H1 (cell line): ENCODE results near the gene BSPRY. TPM values are rescaled to one million over a fixed set of nuclear protein-coding genes. Genes with fewer than 3 reads are reported as not detected.

Source experiments
- CTCF ChIA-PET: fragments of 300-600 bp; sonication (Branson Sonifier 250); formaldehyde crosslinking; loops from one replicate; lab custom pipeline; 2021; ENCODE audit not compliant: partially characterized antibody; lab: Charles Lee
- POLR2A ChIA-PET: fragments of 300-600 bp; sonication (Branson Sonifier 250); formaldehyde crosslinking; loops from one replicate; lab custom pipeline; 2021; ENCODE audit warnings: inconsistent platforms; ENCODE audit not compliant: partially characterized antibody; lab: Charles Lee
- DNase-seq, 2 experiments: peaks; one replicate each; pipeline versions ENCODE4 v3.0.0 to v3.0.0-alpha.2; 2010 to 2022; ENCODE audit warnings: low spot score in 2 of 2, low read depth in 1 of 2, mixed read lengths in 1 of 2
- FAIRE-seq: peaks from 2 replicates; lab custom pipeline; 2011; peaks lifted over from hg19 to GRCh38; lab: Jason Lieb, UNC
- H2AFZ ChIP-seq: 2 replicates; pipeline ENCODE4 v1.8.1; 2012; ENCODE audit warnings: low read length, inconsistent platforms
- H2AK5ac ChIP-seq: 2 replicates; pipeline ENCODE4 v1.6.1; 2013; ENCODE audit warnings: low read depth, low read length
- H2BK120ac ChIP-seq: replicated peaks from 2 replicates; pipeline ENCODE3; 2013; ENCODE audit warnings: low read depth, low read length, inconsistent platforms
- H2BK12ac ChIP-seq: 2 replicates; pipeline ENCODE4 v1.6.1; 2013; ENCODE audit warnings: low read depth, low read length
- H2BK15ac ChIP-seq: 2 replicates; pipeline ENCODE4 v1.6.1; 2013; ENCODE audit warnings: low read length
- H2BK20ac ChIP-seq: 2 replicates; pipeline ENCODE4 v1.6.1; 2013; ENCODE audit warnings: low read length
- H2BK5ac ChIP-seq: 2 replicates; pipeline ENCODE4 v1.6.1; 2013; ENCODE audit warnings: low read depth, low read length
- H3K14ac ChIP-seq: 2 replicates; pipeline ENCODE4 v1.6.1; 2013; ENCODE audit warnings: inconsistent platforms; ENCODE audit not compliant: insufficient read length
- H3K18ac ChIP-seq: 2 replicates; pipeline ENCODE4 v1.6.1; 2013; ENCODE audit warnings: low read length; ENCODE audit errors: extremely low read depth
- H3K23ac ChIP-seq: 2 replicates; pipeline ENCODE4 v1.6.1; 2013; ENCODE audit warnings: inconsistent platforms; ENCODE audit not compliant: insufficient read length
- H3K23me2 ChIP-seq: 2 replicates; pipeline ENCODE4 v1.6.1; 2013; ENCODE audit warnings: low read depth, low read length
- H3K27ac ChIP-seq: 2 replicates; pipeline ENCODE4 v1.6.1; 2011; ENCODE audit warnings: low read depth, low read length, inconsistent platforms
- H3K27me3 ChIP-seq, 4 experiments: replicated peaks in 1 of 4; 1 replicate in 1 of 4; 2 replicates in 3 of 4; pipeline versions ENCODE4 v1.6.1 to v1.8.1; 2011 to 2013; ENCODE audit warnings: low read length in 3 of 4, mild to moderate bottlenecking in 3 of 4, inconsistent platforms in 2 of 4, mixed read lengths in 2 of 4, moderate library complexity in 1 of 4; ENCODE audit not compliant: control insufficient read depth in 3 of 4, insufficient read depth in 3 of 4; ENCODE audit errors: extremely low read depth in 1 of 4
- H3K36me3 ChIP-seq, 4 experiments: 2 replicates each; pipeline versions ENCODE4 v1.6.1 to v1.8.1; 2011 to 2013; ENCODE audit warnings: mild to moderate bottlenecking in 4 of 4, low read length in 3 of 4, moderate library complexity in 2 of 4, control low read depth in 1 of 4, inconsistent platforms in 1 of 4; ENCODE audit not compliant: insufficient read depth in 4 of 4, control insufficient read depth in 2 of 4
- H3K4ac ChIP-seq: replicated peaks from 2 replicates; pipeline ENCODE3; 2013; ENCODE audit warnings: low read length, low read depth, mixed read lengths, inconsistent platforms; ENCODE audit not compliant: insufficient read length
- H3K4me1 ChIP-seq, 4 experiments: replicated peaks in 1 of 4; 1 replicate in 1 of 4; 2 replicates in 3 of 4; pipeline versions ENCODE4 v1.6.1 to v1.8.1; 2011 to 2013; ENCODE audit warnings: low read length in 3 of 4, inconsistent platforms in 2 of 4, mixed read lengths in 1 of 4; ENCODE audit not compliant: insufficient read depth in 4 of 4, control insufficient read depth in 3 of 4
- H3K4me2 ChIP-seq, 2 experiments: 2 replicates each; pipeline versions ENCODE4 v1.6.1 to v1.8.1; 2011 to 2013; ENCODE audit warnings: low read depth in 2 of 2, low read length in 2 of 2, control low read depth in 1 of 2, inconsistent platforms in 1 of 2, mild to moderate bottlenecking in 1 of 2; ENCODE audit not compliant: insufficient read depth in 1 of 2
- H3K4me3 ChIP-seq, 4 experiments: fragments of 200-600, 300-600 bp in 1 of 4; sonication (generic), shearing (Covaris generic), sonication (Bioruptor Twin) in 1 of 4; 2 replicates each; pipeline versions ENCODE4 v1.5.1 to v1.8.1; 2011 to 2016; ENCODE audit warnings: low read length in 4 of 4, low read depth in 3 of 4, control low read depth in 2 of 4, inconsistent platforms in 2 of 4, mild to moderate bottlenecking in 2 of 4, mixed read lengths in 1 of 4, moderate library complexity in 1 of 4; ENCODE audit not compliant: insufficient read depth in 2 of 4; ENCODE audit errors: extremely low read depth in 1 of 4
- H3K56ac ChIP-seq: replicated peaks from 2 replicates; pipeline ENCODE3; 2013; ENCODE audit warnings: low read depth, mild to moderate bottlenecking, mixed read lengths, low read length, inconsistent platforms; ENCODE audit not compliant: insufficient read length
- H3K79me1 ChIP-seq: 2 replicates; pipeline ENCODE4 v1.6.1; 2013; ENCODE audit warnings: low read depth, low read length, control low read depth
- H3K79me2 ChIP-seq, 2 experiments: 2 replicates each; pipeline versions ENCODE4 v1.6.1 to v1.8.1; 2012 to 2013; ENCODE audit warnings: low read length in 2 of 2, mild to moderate bottlenecking in 2 of 2, inconsistent platforms in 1 of 2; ENCODE audit not compliant: insufficient read depth in 2 of 2, control insufficient read depth in 1 of 2
- H3K9ac ChIP-seq, 4 experiments: replicated peaks in 1 of 4; 1 replicate in 1 of 4; 2 replicates in 3 of 4; pipeline versions ENCODE4 v1.6.1 to v1.8.1; 2011 to 2013; ENCODE audit warnings: low read depth in 3 of 4, low read length in 3 of 4, control low read depth in 2 of 4, mild to moderate bottlenecking in 2 of 4, moderate library complexity in 2 of 4, inconsistent platforms in 1 of 4; ENCODE audit errors: extremely low read depth in 1 of 4
- H3K9me3 ChIP-seq, 2 experiments: 2 replicates each; pipeline versions ENCODE4 v1.6.1 to v1.8.1; 2012 to 2013; ENCODE audit warnings: mild to moderate bottlenecking in 2 of 2, moderate library complexity in 2 of 2, control low read depth in 1 of 2, inconsistent platforms in 1 of 2, low read depth in 1 of 2, low read length in 1 of 2, mixed read lengths in 1 of 2; ENCODE audit not compliant: insufficient read depth in 2 of 2
- H4K20me1 ChIP-seq, 2 experiments: replicated peaks in 1 of 2; 2 replicates each; pipeline versions ENCODE3 to v1.8.1; 2011 to 2013; ENCODE audit warnings: inconsistent platforms in 2 of 2, low read length in 2 of 2, mild to moderate bottlenecking in 1 of 2; ENCODE audit not compliant: insufficient read depth in 2 of 2, control insufficient read depth in 1 of 2
- H4K5ac ChIP-seq: 2 replicates; pipeline ENCODE4 v1.6.1; 2013; ENCODE audit warnings: low read length, low read depth, mixed read lengths, inconsistent platforms; ENCODE audit not compliant: insufficient read length
- H4K8ac ChIP-seq: 2 replicates; pipeline ENCODE4 v1.8.0; 2013; ENCODE audit warnings: mild to moderate bottlenecking, moderate library complexity, low read length, inconsistent platforms; ENCODE audit not compliant: insufficient read depth; ENCODE audit errors: extremely low read depth
- H4K91ac ChIP-seq: replicated peaks from 2 replicates; pipeline ENCODE3; 2013; ENCODE audit warnings: low read length, mixed read lengths, inconsistent platforms; ENCODE audit not compliant: insufficient read length
- BACH1 ChIP-seq: IDR thresholded peaks from 2 replicates; pipeline ENCODE4 v1.6.1; 2012; ENCODE audit warnings: low read length, improper control_type of control experiment
- BRCA1 ChIP-seq: IDR thresholded peaks from 2 replicates; pipeline ENCODE4 v1.6.1; 2012; ENCODE audit warnings: low read depth, low read length, improper control_type of control experiment
- HDAC6 ChIP-seq: IDR thresholded peaks from one replicate; pipeline ENCODE4 v1.7.1; 2012; ENCODE audit warnings: low read depth, mild to moderate bottlenecking, inconsistent platforms, low read length, moderate library complexity
- JUN ChIP-seq: IDR thresholded peaks from 2 replicates; pipeline ENCODE4 v1.6.1; 2011; ENCODE audit warnings: low read depth, mild to moderate bottlenecking, improper control_type of control experiment, low read length
- KDM4A ChIP-seq: IDR thresholded peaks from one replicate; pipeline ENCODE4 v1.7.1; 2012; ENCODE audit warnings: low read depth, mild to moderate bottlenecking, moderate library complexity, low read length, inconsistent platforms; ENCODE audit not compliant: severe bottlenecking
- MAFK ChIP-seq: IDR thresholded peaks from 2 replicates; pipeline ENCODE4 v1.6.1; 2012; ENCODE audit warnings: low read depth, mild to moderate bottlenecking, improper control_type of control experiment, low read length
- MAX ChIP-seq: IDR thresholded peaks from 2 replicates; pipeline ENCODE4 v1.6.1; 2012; ENCODE audit warnings: inconsistent platforms
- SIRT6 ChIP-seq: IDR thresholded peaks from one replicate; pipeline ENCODE4 v1.7.1; 2012; ENCODE audit warnings: low read length, inconsistent platforms
- YY1 ChIP-seq: IDR thresholded peaks from 2 replicates; pipeline ENCODE4 v1.6.1; 2011; ENCODE audit warnings: low read depth, mild to moderate bottlenecking, low read length
- WGBS, 2 experiments: shearing (Covaris generic) in 1 of 2; methylation state at CpG; one replicate each; pipeline versions ENCODE4 v1.1.6 to v1.1.7; 2013 to 2015; ENCODE audit warnings: low lambda C conversion rate in 2 of 2, mixed read lengths in 2 of 2, inconsistent platforms in 1 of 2, low coverage in 1 of 2, missing lambda C conversion rate in 1 of 2; ENCODE audit not compliant: insufficient replicate concordance in 2 of 2, insufficient coverage in 1 of 2, insufficient read length in 1 of 2; ENCODE audit errors: extremely low coverage in 1 of 2, missing lambda C conversion rate in 1 of 2; 5-methylcytosine and 5-hydroxymethylcytosine counted together
- polyA plus RNA-seq, 7 experiments: library from polyadenylated mRNA; depleted of rRNA in 3 of 7; stranded (reverse) in 5 of 7; unstranded in 2 of 7; fragments of >200 nt in 5 of 7; fragments of 200-250 nt in 2 of 7; gene quantifications; 1 replicate in 5 of 7; 2 replicates in 1 of 7; 4 replicates in 1 of 7; pipeline versions ENCODE4 v1.2.1 to v1.2.3, GENCODE V29; 2011 to 2013; ENCODE audit warnings: missing spikeins in 2 of 7, mixed read lengths in 2 of 7
- total RNA-seq: library from RNA; stranded (reverse); fragmentation: NEBNext Ultra II Directional; extraction: Animal tissue kit (Norgen Biotek cat#: 25700); gene quantifications from 2 replicates; pipeline ENCODE4 v1.2.1, GENCODE V29; 2021
- TF ChIP-seq, protein P1 (sequence below): IDR thresholded peaks from 2 replicates; pipeline ENCODE4 v1.6.1; 2011; ENCODE audit warnings: low read length, improper control_type of control experiment
- TF ChIP-seq, protein P2 (sequence below): IDR thresholded peaks from 2 replicates; pipeline ENCODE4 v1.6.1; 2012; ENCODE audit warnings: low read length, inconsistent platforms

Gene BSPRY
- total and polyA plus RNA-seq, 2 of the 8 experiments (the other 6 are each of a cell fraction or from before 2014, with no cell fraction given), result 5.5 to 10.9 TPM

- no peak overlapping the region for H3K4me2 ChIP-seq
- no peak overlapping the region for H3K23ac ChIP-seq
- no peak overlapping the region for H4K91ac ChIP-seq
- no peak overlapping the region for H3K18ac ChIP-seq
- no peaks in the 10 kb centered on the region; a peak in 1 of 7 replicates for H3K27me3 ChIP-seq
- H4K20me1 ChIP-seq, result peaks cover 2% of the 10 kb centered on the region in 2 experiments
- H3K36me3 ChIP-seq, result no peaks in the 10 kb centered on the region
- DNase-seq, result no peak
- no peak overlapping the region for H3K4me3 ChIP-seq
- no peak overlapping the region for H3K27ac ChIP-seq
- H3K4me1 ChIP-seq, result no peaks in the 10 kb centered on the region; a peak in 1 of 7 replicates
- CTCF ChIA-PET, result interaction anchor here (0.9 to 2.2 kb wide), 8 partner anchors 9 to 82 kb away, joined by 3 to 9 read pairs (median 4); no protein-coding TSS in a partner anchor
- H3K9me3 ChIP-seq, result no peaks in the 10 kb centered on the region
- H2BK5ac ChIP-seq, result no peak overlapping the region
- H2BK120ac ChIP-seq, result no peak overlapping the region
- POLR2A ChIA-PET, result no interaction called here
- no peak overlapping the region for H4K5ac ChIP-seq
- no peak overlapping the region for H2BK20ac ChIP-seq
- no peak overlapping the region for H2AK5ac ChIP-seq
- H3K9ac ChIP-seq, result no peak overlapping the region
- H3K79me1 ChIP-seq, result no peaks in the 10 kb centered on the region; the same call in none of the 2 replicates
- no peak overlapping the region for H3K4ac ChIP-seq
- H2BK15ac ChIP-seq, result no peak overlapping the region
- H3K14ac ChIP-seq, result no peak overlapping the region
- no peak for FAIRE-seq
- H3K23me2 ChIP-seq, result no peaks in the 10 kb centered on the region
- H2BK12ac ChIP-seq, result no peak overlapping the region
- H3K56ac ChIP-seq, result no peak overlapping the region
- no peak overlapping the region for H4K8ac ChIP-seq
- H3K79me2 ChIP-seq, result no peaks in the 10 kb centered on the region
- 92% methylated on average over 7 of the region's 7 CpGs; no CpG with 5 or more reads in 1 of the 2 experiments for WGBS, 2 experiments
- H2AFZ ChIP-seq, result no peak overlapping the region
- TF ChIP-seq, protein P1, sequence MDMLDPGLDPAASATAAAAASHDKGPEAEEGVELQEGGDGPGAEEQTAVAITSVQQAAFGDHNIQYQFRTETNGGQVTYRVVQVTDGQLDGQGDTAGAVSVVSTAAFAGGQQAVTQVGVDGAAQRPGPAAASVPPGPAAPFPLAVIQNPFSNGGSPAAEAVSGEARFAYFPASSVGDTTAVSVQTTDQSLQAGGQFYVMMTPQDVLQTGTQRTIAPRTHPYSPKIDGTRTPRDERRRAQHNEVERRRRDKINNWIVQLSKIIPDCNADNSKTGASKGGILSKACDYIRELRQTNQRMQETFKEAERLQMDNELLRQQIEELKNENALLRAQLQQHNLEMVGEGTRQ, result no peak
- no peak for TF ChIP-seq HDAC6
- TF ChIP-seq BRCA1, result no peak
- no peak for TF ChIP-seq SIRT6
- TF ChIP-seq KDM4A, result no peak
- TF ChIP-seq MAX, result no peak
- TF ChIP-seq MAFK, result no peak
- TF ChIP-seq, protein P2, sequence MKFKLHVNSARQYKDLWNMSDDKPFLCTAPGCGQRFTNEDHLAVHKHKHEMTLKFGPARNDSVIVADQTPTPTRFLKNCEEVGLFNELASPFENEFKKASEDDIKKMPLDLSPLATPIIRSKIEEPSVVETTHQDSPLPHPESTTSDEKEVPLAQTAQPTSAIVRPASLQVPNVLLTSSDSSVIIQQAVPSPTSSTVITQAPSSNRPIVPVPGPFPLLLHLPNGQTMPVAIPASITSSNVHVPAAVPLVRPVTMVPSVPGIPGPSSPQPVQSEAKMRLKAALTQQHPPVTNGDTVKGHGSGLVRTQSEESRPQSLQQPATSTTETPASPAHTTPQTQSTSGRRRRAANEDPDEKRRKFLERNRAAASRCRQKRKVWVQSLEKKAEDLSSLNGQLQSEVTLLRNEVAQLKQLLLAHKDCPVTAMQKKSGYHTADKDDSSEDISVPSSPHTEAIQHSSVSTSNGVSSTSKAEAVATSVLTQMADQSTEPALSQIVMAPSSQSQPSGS, result no peak
- no peak for TF ChIP-seq JUN
- TF ChIP-seq YY1, result no peak
- TF ChIP-seq BACH1, result no peak
These were observed 7.4 kb downstream of the BSPRY start for GRCh38 chr9:113356686-113357292.
